OCI-LY7 (cell line): ENCODE measurements around the gene SWAP70. TPM values are rescaled to one million over a fixed set of nuclear protein-coding genes. Genes with fewer than 3 reads are reported as not detected.

ENCODE experiments used
- BruUV-seq: library from RNA; stranded (reverse); fragments of 400-500 nt; replicated peaks from 2 replicates; lab custom pipeline; 2021; lab: Mats Ljungman, UMichigan
- CTCF ChIA-PET: fragments of 300-600 bp; sonication (Branson Sonifier 250); formaldehyde crosslinking; loops from one replicate; lab custom pipeline; 2022; ENCODE audit warnings: antibody characterized with exemption; ENCODE audit not compliant: unreplicated experiment; lab: Charles Lee
- POLR2A ChIA-PET: fragments of 300-600 bp; sonication (Branson Sonifier 250); formaldehyde crosslinking; loops from one replicate; lab custom pipeline; 2022; ENCODE audit warnings: antibody characterized with exemption; lab: Charles Lee
- DNase-seq: peaks from one replicate; pipeline ENCODE4 v3.0.0-alpha.2; 2015; ENCODE audit warnings: low spot score
- H2AFZ ChIP-seq: fragments of 200-600 bp; sonication (generic), shearing (Covaris generic); 2 replicates; pipeline ENCODE4 v1.6.1; 2014; ENCODE audit warnings: mild to moderate bottlenecking, antibody characterized with exemption, low read length, moderate library complexity
- H3K27ac ChIP-seq: fragments of 200-600 bp; sonication (generic); 2 replicates; pipeline ENCODE4 v1.5.1; 2014; ENCODE audit warnings: mixed run types, low read depth, mild to moderate bottlenecking, moderate library complexity, low read length, inconsistent platforms; ENCODE audit not compliant: poor library complexity, severe bottlenecking
- H3K36me3 ChIP-seq: fragments of 200-600 bp; sonication (generic); 2 replicates; pipeline ENCODE4 v1.6.1; 2014; ENCODE audit warnings: mild to moderate bottlenecking, antibody characterized with exemption, low read length, moderate library complexity, mixed read lengths; ENCODE audit not compliant: insufficient read depth
- H3K4me1 ChIP-seq: fragments of 200-600 bp; sonication (generic); 2 replicates; pipeline ENCODE4 v1.5.1; 2014; ENCODE audit warnings: mild to moderate bottlenecking, low read length; ENCODE audit not compliant: insufficient read depth, poor library complexity, severe bottlenecking
- H3K4me2 ChIP-seq: fragments of 200-600 bp; sonication (generic); 2 replicates; pipeline ENCODE4 v1.6.1; 2014; ENCODE audit warnings: mild to moderate bottlenecking, low read length
- H3K4me3 ChIP-seq: fragments of 200-600 bp; sonication (generic); 2 replicates; pipeline ENCODE4 v1.5.1; 2014; ENCODE audit warnings: mild to moderate bottlenecking, low read depth, low read length; ENCODE audit not compliant: poor library complexity, severe bottlenecking
- H3K79me2 ChIP-seq: fragments of 200-600 bp; sonication (generic); 2 replicates; pipeline ENCODE4 v1.6.1; 2016; ENCODE audit warnings: low read depth, mild to moderate bottlenecking, low read length, moderate library complexity, mixed read lengths; ENCODE audit not compliant: insufficient read depth
- H3K9me2 ChIP-seq: fragments of 200-600 bp; sonication (generic); 2 replicates; pipeline ENCODE4 v1.6.1; 2016; ENCODE audit warnings: mild to moderate bottlenecking, low read length, mixed read lengths; ENCODE audit not compliant: insufficient read depth
- H3K9me3 ChIP-seq: fragments of 200-600 bp; sonication (generic); 2 replicates; pipeline ENCODE4 v1.6.1; 2014; ENCODE audit warnings: mild to moderate bottlenecking, mixed run types, low read length, mixed read lengths
- H4K20me1 ChIP-seq: fragments of 200-600 bp; sonication (generic); 2 replicates; pipeline ENCODE4 v1.6.1; 2014; ENCODE audit warnings: mild to moderate bottlenecking, antibody characterized with exemption, low read length, moderate library complexity, mixed read lengths; ENCODE audit not compliant: insufficient read depth
- CTCF ChIP-seq: fragments of 200-600 bp; sonication (generic); conservative IDR thresholded peaks from 2 replicates; pipeline ENCODE4 v1.5.1; 2014; ENCODE audit warnings: mild to moderate bottlenecking, antibody characterized with exemption, low read length, moderate library complexity, mixed read lengths
- EZH2phosphoT487 ChIP-seq: fragments of 200-600 bp; sonication (generic); IDR thresholded peaks from 2 replicates; pipeline ENCODE4 v1.6.1; 2018; ENCODE audit warnings: low read depth, borderline replicate concordance, mild to moderate bottlenecking, mixed run types, antibody characterized with exemption, low read length, moderate library complexity, mixed read lengths
- intact Hi-C: fragments of 100-400 bp; cut with micrococcal nuclease; formaldehyde crosslinking; loops from one replicate; pipeline ENCODE4 v1.10.0; 2022; ENCODE audit not compliant: unreplicated experiment
- total RNA-seq, 2 experiments: library from RNA; depleted of rRNA in 1 of 2; stranded (reverse); fragments of >200 nt in 1 of 2; shearing (Covaris generic) in 1 of 2; gene quantifications; 2 replicates each; pipeline ENCODE4 v1.2.3, GENCODE V29; 2014 to 2022

Gene SWAP70
- total RNA-seq, 2 experiments from 2014 or later = 37.5 to 110 TPM

DNA sequence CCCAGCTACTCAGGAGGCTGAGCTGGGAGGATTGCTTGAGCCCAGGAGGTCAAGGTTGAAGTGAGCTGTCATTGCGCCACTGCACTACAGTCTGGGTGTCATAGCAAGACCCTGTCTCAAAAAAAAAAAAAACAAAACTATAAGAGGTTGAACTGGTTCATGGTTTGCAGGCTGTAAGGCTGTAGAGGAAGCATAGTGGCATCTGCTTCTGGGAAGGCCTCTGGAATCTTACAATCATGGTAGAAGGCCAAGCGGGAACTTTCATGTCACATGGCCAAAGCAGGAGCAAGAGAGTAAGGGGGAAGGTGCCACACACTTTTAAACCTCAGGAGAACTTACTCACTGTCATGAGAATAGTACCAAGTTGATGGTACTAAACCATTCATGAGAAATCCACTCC lies 109.6 kb downstream of the SWAP70 start:
- intact Hi-C loops = no loop called here
- H3K36me3 ChIP-seq = no peaks in the 10 kb centered on the region
- no peaks in the 10 kb centered on the region for H4K20me1 ChIP-seq
- ChIA-PET CTCF (no interaction called here), POLR2A (no interaction called here)
- TF ChIP-seq EZH2phosphoT487 (no peak), CTCF (no peak)
- no peaks in the 10 kb centered on the region for H3K79me2 ChIP-seq
- no peak overlapping the region for H2AFZ ChIP-seq
- no peaks in the 10 kb centered on the region for H3K4me1 ChIP-seq
- H3K4me2 ChIP-seq = no peak overlapping the region
- H3K9me3 ChIP-seq = no peaks in the 10 kb centered on the region
- no peak overlapping the region for H3K4me3 ChIP-seq
- H3K9me2 ChIP-seq = no peaks in the 10 kb centered on the region
- no peak for DNase-seq
- BruUV-seq = no TSS peak
- H3K27ac ChIP-seq = no peak overlapping the region

GRCh38 chr11:9774109-9774508 lies 110.2 kb downstream of the SWAP70 start:
- no TSS peak for BruUV-seq
- POLR2A ChIA-PET = no interaction called here
- Histone ChIP-seq H3K9me3 (no peaks in the 10 kb centered on the region), H3K4me1 (no peaks in the 10 kb centered on the region), H3K79me2 (no peaks in the 10 kb centered on the region; the same call in 1 of the 2 replicates), H3K27ac (no peak overlapping the region), H3K36me3 (no peaks in the 10 kb centered on the region), H2AFZ (no peak overlapping the region), H4K20me1 (no peaks in the 10 kb centered on the region), H3K4me2 (no peak overlapping the region), H3K9me2 (no peaks in the 10 kb centered on the region), H3K4me3 (no peak overlapping the region)
- TF ChIP-seq EZH2phosphoT487 (no peak), CTCF (no peak)
- CTCF ChIA-PET = no interaction called here
- intact Hi-C loops = no loop called here
- no peak for DNase-seq

DNA sequence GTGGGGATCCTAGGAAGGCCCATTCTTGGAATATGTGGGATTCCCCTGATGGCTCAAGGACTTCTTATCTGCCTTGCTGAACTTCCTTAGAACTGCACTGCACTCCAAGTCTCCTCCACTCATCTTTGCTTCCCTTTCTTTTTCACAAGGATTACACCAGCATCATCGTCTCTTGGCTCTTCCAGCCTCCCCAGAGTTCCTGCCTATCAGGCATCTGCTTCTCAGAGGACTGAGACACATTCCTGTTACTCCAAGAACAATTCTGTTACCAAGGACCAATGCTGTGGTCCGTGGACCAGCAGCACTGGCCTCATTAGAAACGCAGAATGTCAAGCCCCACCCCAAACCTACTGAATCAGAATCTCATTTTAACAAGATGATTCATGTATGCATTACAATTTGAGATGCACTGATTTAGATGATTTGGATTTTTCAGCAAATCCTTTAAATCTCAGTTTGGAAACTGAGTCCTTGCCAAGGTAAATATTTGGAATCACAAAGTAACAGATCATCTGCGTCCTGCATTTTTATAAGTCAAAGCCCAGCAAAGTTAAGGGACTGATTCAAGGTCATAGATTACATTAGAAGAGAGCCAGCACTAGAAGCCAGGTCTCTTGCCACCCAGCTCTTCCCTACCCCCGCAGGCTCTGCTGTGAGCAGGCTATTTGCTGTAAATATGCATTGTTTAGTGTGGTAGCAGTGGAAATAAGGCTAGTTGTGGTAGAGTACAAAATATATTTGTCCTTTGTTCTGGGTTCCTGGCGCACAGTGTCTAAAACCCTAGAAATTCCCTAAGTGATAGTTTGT lies 110.9 kb downstream of the SWAP70 start:
- no peak for DNase-seq
- Histone ChIP-seq H3K9me2 (no peaks in the 10 kb centered on the region), H3K4me3 (no peak overlapping the region), H3K4me1 (no peaks in the 10 kb centered on the region), H4K20me1 (no peaks in the 10 kb centered on the region), H3K79me2 (no peaks in the 10 kb centered on the region; the same call in 1 of the 2 replicates), H2AFZ (no peak overlapping the region), H3K36me3 (0 out of 2 replicates have a peak, but pooled peaks cover 4% of the 10 kb centered on the region), H3K4me2 (no peak overlapping the region), H3K27ac (no peak overlapping the region), H3K9me3 (no peaks in the 10 kb centered on the region)
- CTCF ChIA-PET = no interaction called here
- TF ChIP-seq CTCF (no peak), EZH2phosphoT487 (no peak)
- POLR2A ChIA-PET = interaction anchor here (2.1 kb wide), 1 partner anchor 12 kb away, joined by 5 read pairs; no protein-coding TSS in a partner anchor
- no TSS peak for BruUV-seq
- intact Hi-C loops = no loop called here
